Hematopoietic multipotent progenitor cell treated with erythropoietin and hydrocortisone succinate and interleukin-3 and kit ligand, for 15 days (in vitro differentiated cells): ENCODE results near the gene AJM1.
"Not testable (repeated sequence)": the region's sequence is repeated elsewhere in the genome, so short reads cannot be mapped to it uniquely, and the experiment has no call there.

Experiments used
- DNase-seq: peaks from one replicate; pipeline ENCODE4 v3.0.0-alpha.2; 2015; ENCODE audit warnings: low spot score

The AJM1 gene

GRCh38 chr9:136880651-136881050, 38.4 kb downstream of the AJM1 start:
- DNase-seq = no peak

DNA sequence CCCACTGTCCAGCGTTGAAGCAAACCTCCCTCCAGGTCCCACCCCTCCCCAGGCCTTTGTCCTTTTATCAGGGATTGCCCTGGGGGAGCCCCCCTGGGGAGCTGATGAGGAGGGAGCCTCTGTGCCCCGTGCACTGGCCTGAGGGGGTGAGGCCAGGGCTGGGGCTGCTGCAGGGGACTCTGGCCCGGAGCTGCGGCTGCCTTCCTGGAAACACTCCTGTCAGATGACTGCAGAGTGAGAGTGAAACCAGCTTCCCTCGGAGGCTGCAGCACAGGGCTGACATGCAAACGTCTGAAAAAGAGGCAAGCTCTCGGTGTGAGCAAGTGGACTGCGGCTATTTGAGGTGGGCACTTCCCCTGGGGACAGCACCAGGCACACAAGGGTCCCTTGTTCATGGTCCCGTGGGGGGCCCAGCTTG, 39.4 kb downstream of the AJM1 start:
- DNase-seq = no peak

GRCh38 chr9:136882109-136882946, 40.0 kb downstream of the AJM1 start:
- DNase-seq = no peak

DNA sequence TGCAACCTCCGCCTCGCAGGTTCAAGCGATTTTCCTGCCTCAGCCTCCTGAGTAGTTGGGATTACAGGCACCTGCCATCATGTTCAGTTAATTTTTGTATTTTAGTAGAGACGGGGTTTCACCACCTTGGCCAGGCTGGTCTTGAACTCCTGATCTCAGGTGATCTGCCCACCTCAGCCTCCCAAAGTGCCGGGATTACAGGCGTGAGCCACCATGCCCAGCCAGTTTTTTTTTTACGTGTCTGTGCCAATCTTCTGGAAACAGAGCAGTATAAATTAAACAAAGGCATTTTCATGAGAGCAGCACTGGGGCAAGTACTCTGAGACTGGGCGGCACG, 40.6 kb downstream of the AJM1 start:
- not testable (repeated sequence) for DNase-seq

DNA sequence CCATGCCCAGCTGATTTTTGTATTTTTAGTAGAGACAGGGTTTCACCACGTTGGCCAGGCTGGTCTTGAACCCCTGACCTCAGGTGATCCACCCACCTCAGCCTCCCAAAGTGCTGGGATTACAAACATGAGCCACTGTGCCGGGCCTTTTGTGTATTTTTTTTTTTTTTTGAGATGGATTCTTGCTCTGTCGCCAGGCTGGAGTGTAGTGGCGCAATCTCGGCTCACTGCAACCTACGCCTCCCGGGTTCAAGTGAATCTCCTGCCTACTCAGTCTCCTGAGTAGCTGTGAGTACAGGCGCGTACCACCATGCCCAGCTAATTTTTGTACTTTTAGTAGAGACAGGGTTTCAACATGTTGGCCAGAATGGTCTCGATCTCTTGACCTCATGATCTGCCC, 41.4 kb downstream of the AJM1 start:
- not testable (repeated sequence) for DNase-seq

GRCh38 chr9:136885950-136886578, 43.8 kb downstream of the AJM1 start, which contains the start of gene TRAF2:
Gene TRAF2 (plus strand): TSS chr9:136886516. CDS start chr9:136898741, 12,225 bp downstream.
- DNase-seq = peak; percentile 97

DNA sequence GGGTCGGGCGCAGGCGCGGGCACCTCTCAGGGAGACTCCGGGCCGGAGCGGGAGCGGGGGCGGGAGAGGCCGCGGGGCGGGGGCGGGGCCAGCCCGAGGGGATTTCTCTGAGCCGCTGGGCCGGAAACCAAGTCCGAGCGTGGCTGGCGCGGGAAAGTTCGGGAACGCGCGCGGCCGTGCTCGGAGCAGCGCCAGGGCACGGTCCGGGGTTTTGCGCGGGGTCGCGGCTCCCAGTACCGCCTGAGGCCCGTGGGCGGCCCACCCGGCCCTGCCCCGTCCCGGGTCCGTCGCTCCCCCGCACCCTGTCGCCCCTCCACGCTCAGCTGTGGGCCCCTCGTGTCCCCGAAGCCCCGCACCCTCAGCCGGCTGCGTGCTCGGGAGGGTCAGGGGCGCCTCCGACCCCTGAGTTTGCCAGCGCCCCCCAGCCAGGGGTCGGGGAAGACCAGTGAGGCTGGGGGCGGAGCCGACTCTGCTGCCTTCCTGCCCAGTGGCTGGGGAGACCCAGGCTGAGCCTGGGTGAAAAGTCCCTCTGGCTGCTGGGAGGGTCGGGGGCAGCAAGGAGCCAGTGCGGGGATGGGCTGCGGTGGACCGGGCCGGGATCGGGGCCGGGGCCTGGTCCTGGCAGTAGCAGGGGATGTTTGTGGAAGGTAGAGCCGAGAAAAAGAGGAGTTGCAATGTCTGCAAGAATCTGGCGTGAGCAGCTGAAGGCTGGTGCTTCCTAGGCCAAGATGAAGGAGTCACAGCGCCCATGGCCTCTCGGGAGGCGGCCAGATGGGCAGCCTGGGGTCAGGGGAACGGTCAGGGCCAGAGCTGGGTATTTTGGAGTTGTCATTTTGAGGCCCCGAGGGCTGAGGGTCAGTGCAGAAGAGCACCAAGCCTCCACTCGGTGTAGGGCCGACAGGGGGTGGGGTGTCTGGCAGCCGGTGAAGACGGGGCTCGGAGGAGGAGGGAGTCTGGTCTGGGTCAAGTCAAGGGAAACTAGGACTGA, 44.6 kb downstream of the AJM1 start:
- no peak for DNase-seq

DNA sequence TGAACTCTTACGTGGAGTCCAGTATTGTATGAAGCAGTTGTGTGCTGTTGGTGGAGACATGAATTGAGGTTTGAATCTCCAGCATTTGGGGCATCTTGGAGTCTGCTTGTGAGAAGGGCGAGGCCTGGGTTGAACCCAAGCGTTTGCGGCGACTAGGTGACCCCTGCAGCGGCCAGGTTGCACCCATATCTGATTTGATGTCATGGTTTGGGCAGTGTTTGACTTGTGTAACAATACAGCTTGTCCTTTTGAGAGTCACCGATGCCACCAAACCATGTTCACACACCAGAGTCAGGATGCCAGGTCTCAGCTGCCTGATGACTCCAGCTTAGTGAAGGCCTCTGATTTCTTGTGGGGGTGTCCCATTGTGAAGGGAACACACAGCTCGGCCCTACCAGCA, 46.2 kb downstream of the AJM1 start:
- DNase-seq = no peak

DNA sequence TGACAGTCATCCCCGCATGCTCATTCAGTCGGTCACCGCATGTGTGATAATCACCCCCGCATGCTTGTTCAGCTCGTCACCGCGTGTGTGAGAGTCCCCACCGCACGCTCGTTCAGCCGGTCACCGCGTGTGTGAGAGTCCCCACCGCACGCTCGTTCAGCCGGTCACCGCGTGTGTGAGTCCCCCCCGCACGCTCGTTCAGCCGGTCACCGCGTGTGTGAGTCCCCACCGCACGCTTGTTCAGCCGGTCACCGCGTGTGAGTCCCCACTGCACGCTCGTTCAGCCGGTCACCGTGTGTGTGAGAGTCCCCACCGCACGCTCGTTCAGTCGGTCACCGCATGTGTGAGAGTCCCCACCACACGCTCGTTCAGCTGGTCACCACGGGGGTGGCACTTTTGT, 47.6 kb downstream of the AJM1 start:
- DNase-seq = no peak

DNA sequence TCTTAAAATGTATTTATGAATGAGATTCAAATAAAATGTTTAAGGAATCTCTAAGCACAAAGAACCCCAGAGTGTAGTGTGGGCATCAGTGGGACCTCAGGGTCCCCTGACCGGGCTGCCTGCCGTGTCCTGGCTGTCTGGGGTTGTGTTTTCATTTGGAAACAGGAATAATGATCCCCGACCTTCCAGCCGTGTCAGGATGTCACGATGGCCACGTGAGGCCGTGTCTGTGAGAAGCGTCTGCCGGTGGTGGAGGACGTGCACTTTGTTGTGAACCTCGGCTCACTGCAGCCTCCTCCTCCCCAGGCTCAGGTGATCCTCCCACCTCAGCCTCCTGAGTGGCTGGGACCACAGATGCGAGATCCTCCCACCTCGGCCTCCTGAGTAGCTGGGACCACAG, 48.4 kb downstream of the AJM1 start:
- DNase-seq = no peak
